Stimulated activated naive CD4-positive, alpha-beta T cell treated with Interleukin-2 at 50 U/mL for 16 hours (primary cell): ENCODE data around the gene ANKRD11.
"Not testable (repeated sequence)": the region's sequence is repeated elsewhere in the genome, so short reads cannot be mapped to it uniquely, and the experiment has no call there.

ENCODE experiments used
- DNase-seq: peaks from one replicate; lab custom pipeline; 2025; lab: John Stamatoyannopoulos, UW

Gene ANKRD11

GRCh38 chr16:89328412-89329400 is 161.7 kb downstream of the ANKRD11 start:
- DNase-seq: not testable (repeated sequence)

- DNase-seq: no peak
Measured at GRCh38 chr16:89326721-89327120, 163.6 kb downstream of the ANKRD11 start.

GRCh38 chr16:89325861-89326471 is 164.4 kb downstream of the ANKRD11 start:
- DNase-seq: peak; percentile 14

- peak; percentile 81 for DNase-seq
Measured at GRCh38 chr16:89324056-89325010, 166.0 kb downstream of the ANKRD11 start.

- no peak for DNase-seq
Measured at GRCh38 chr16:89323120-89323960, 167.0 kb downstream of the ANKRD11 start.

GRCh38 chr16:89322321-89323119 is 167.8 kb downstream of the ANKRD11 start:
- no peak for DNase-seq

GRCh38 chr16:89320782-89321501 is 169.4 kb downstream of the ANKRD11 start:
- no peak for DNase-seq

GRCh38 chr16:89319886-89320781 is 170.2 kb downstream of the ANKRD11 start:
- peak; percentile 48 for DNase-seq

- DNase-seq: no peak
Measured at GRCh38 chr16:89319631-89319885, 170.8 kb downstream of the ANKRD11 start.

- DNase-seq: no peak
Measured at GRCh38 chr16:89318871-89319630, 171.3 kb downstream of the ANKRD11 start.

- DNase-seq: no peak
Measured at GRCh38 chr16:89318430-89318758, 172.0 kb downstream of the ANKRD11 start.

GRCh38 chr16:89317729-89318429 is 172.5 kb downstream of the ANKRD11 start:
- DNase-seq: no peak

- no peak for DNase-seq
Measured at GRCh38 chr16:89317101-89317671, 173.2 kb downstream of the ANKRD11 start.

GRCh38 chr16:89316701-89317100 is 173.7 kb downstream of the ANKRD11 start:
- no peak for DNase-seq

- peak; percentile 71 for DNase-seq
Measured at GRCh38 chr16:89315791-89316581, 174.4 kb downstream of the ANKRD11 start.

GRCh38 chr16:89315271-89315670 is 175.1 kb downstream of the ANKRD11 start:
- DNase-seq: no peak
